Brain microvascular endothelial cell (primary cell): ENCODE results near the gene TRMT2A.
"Not testable (repeated sequence)": the region's sequence is repeated elsewhere in the genome, so short reads cannot be mapped to it uniquely, and the experiment has no call there.

Source experiments
- DNase-seq: peaks from one replicate; pipeline ENCODE4 v3.0.0-alpha.2; 2020
- H3K27ac ChIP-seq: fragments of 250-450 bp; sonication (Bioruptor Pico); 2 replicates; pipeline ENCODE4 v1.5.1; 2020; ENCODE audit warnings: mild to moderate bottlenecking, moderate library complexity
- H3K27me3 ChIP-seq: fragments of 250-450 bp; sonication (Bioruptor Pico); replicated peaks from 2 replicates; pipeline ENCODE4 v1.5.1; 2020; ENCODE audit warnings: mild to moderate bottlenecking
- H3K36me3 ChIP-seq: fragments of 250-450 bp; sonication (Bioruptor Pico); replicated peaks from 2 replicates; pipeline ENCODE4 v1.5.1; 2020; ENCODE audit warnings: mild to moderate bottlenecking
- H3K4me3 ChIP-seq: 2 replicates; pipeline ENCODE4 v1.5.1; 2011; ENCODE audit warnings: low read depth, mild to moderate bottlenecking, control low read depth, low read length, moderate library complexity
- CTCF ChIP-seq: IDR thresholded peaks from 2 replicates; pipeline ENCODE4 v1.5.1; 2011; ENCODE audit warnings: low read depth, mild to moderate bottlenecking, moderate library complexity, low read length, control low read depth, inconsistent platforms; ENCODE audit errors: missing control alignments
- in situ Hi-C: cut with HindIII; loops from 2 replicates; pipeline ENCODE4 v1.10.0; 2017; ENCODE audit warnings: low sequenced_read_pairs, low pct_ligation_motif_present

TRMT2A gene

GRCh38 chr22:20069331-20070042 is 47.5 kb downstream of the TRMT2A start:
- TF ChIP-seq CTCF, result no peak
- in situ Hi-C loops, result no loop called here
- peaks cover 4% of the 10 kb centered on the region for H3K36me3 ChIP-seq
- DNase-seq, result no peak
- no peak overlapping the region for H3K4me3 ChIP-seq
- H3K27me3 ChIP-seq, result no peaks in the 10 kb centered on the region
- no peak overlapping the region for H3K27ac ChIP-seq

- in situ Hi-C loops, result no loop called here
- H3K27ac ChIP-seq, result no peak overlapping the region
- no peak for TF ChIP-seq CTCF
- no peaks in the 10 kb centered on the region for H3K27me3 ChIP-seq
- peaks cover 8% of the 10 kb centered on the region for H3K36me3 ChIP-seq
- H3K4me3 ChIP-seq, result no peak overlapping the region
- no peak for DNase-seq
Measured at GRCh38 chr22:20068640-20069039, 48.4 kb downstream of the TRMT2A start.

- H3K27ac ChIP-seq, DNase-seq, in situ Hi-C loops, H3K27me3 ChIP-seq, H3K4me3 ChIP-seq: not testable (repeated sequence)
- H3K36me3 ChIP-seq, result peaks cover 14% of the 10 kb centered on the region
Measured at GRCh38 chr22:20067384-20067682, 49.7 kb downstream of the TRMT2A start.

- Histone ChIP-seq H3K27me3 (no peaks in the 10 kb centered on the region), H3K27ac (no peak overlapping the region), H3K4me3 (no peak overlapping the region), H3K36me3 (peaks cover 14% of the 10 kb centered on the region)
- DNase-seq, result no peak
- TF ChIP-seq CTCF, result no peak
- in situ Hi-C loops, result no loop called here
Measured at GRCh38 chr22:20066617-20067383, 50.2 kb downstream of the TRMT2A start.

GRCh38 chr22:20065896-20066616 is 51.0 kb downstream of the TRMT2A start:
- DNase-seq, result no peak
- Histone ChIP-seq H3K36me3 (peaks cover 20% of the 10 kb centered on the region), H3K27ac (no peak overlapping the region), H3K4me3 (no peak overlapping the region), H3K27me3 (no peaks in the 10 kb centered on the region)
- no peak for TF ChIP-seq CTCF
- in situ Hi-C loops, result no loop called here

- in situ Hi-C loops, result no loop called here
- Histone ChIP-seq H3K27ac (no peak overlapping the region), H3K4me3 (no peak overlapping the region), H3K27me3 (no peaks in the 10 kb centered on the region), H3K36me3 (peaks cover 23% of the 10 kb centered on the region)
- DNase-seq, result no peak
- TF ChIP-seq CTCF, result no peak
Measured at GRCh38 chr22:20064545-20065262, 52.3 kb downstream of the TRMT2A start.
